Measurements from ENCODE around the gene PSMD7. TPM values are rescaled to one million over a fixed set of nuclear protein-coding genes. Genes with fewer than 3 reads are reported as not detected.

PSMD7 gene
- polyA plus RNA-seq, 1 donor from 2014 or later = 112 TPM

DNA sequence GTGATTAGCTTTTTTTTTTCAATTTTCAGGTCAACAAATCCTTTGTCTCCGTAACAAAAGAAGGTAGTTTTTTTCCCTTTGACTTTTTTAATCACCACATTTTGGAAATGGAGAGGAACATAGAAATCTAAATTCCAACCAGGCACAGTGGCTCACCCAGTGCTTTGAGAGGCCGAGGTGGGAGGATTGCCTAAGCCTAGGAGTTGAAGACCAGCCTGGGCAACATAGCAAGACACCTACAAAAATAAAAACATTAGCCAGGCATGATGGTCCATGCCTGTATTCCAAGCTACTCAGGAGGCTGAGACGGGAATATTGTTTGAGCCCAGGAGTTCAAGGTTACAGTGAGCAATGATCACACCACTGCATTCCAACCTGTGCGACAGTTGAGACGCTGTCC lies 5.7 kb downstream of the PSMD7 start:
- H3F3A ChIP-seq (ENCODE audit: insufficient read depth, low read length, poor library complexity, severe bottlenecking) = no peaks in the 10 kb centered on the region
- no peak overlapping the region for H3K9ac ChIP-seq (ENCODE audit: low read length)
- TF ChIP-seq TAF1 (IDR thresholded peaks at IDR 0.05; ENCODE audit: low read depth) (no peak), MXI1 (conservative IDR thresholded peaks at IDR 0.05; ENCODE audit: poor library complexity, severe bottlenecking) (no peak), SMC3 (conservative IDR thresholded peaks at IDR 0.05; ENCODE audit: poor library complexity) (no peak), POLR2AphosphoS5 (IDR thresholded peaks at IDR 0.05) (no peak), EZH2 (IDR thresholded peaks at IDR 0.05; ENCODE audit: borderline replicate concordance, insufficient read depth, low read length, poor library complexity, severe bottlenecking) (no peak), EP300 (conservative IDR thresholded peaks at IDR 0.05; ENCODE audit: poor library complexity, severe bottlenecking) (no peak), RAD21 (conservative IDR thresholded peaks at IDR 0.05) (no peak)
- TF ChIP-seq, protein P1, sequence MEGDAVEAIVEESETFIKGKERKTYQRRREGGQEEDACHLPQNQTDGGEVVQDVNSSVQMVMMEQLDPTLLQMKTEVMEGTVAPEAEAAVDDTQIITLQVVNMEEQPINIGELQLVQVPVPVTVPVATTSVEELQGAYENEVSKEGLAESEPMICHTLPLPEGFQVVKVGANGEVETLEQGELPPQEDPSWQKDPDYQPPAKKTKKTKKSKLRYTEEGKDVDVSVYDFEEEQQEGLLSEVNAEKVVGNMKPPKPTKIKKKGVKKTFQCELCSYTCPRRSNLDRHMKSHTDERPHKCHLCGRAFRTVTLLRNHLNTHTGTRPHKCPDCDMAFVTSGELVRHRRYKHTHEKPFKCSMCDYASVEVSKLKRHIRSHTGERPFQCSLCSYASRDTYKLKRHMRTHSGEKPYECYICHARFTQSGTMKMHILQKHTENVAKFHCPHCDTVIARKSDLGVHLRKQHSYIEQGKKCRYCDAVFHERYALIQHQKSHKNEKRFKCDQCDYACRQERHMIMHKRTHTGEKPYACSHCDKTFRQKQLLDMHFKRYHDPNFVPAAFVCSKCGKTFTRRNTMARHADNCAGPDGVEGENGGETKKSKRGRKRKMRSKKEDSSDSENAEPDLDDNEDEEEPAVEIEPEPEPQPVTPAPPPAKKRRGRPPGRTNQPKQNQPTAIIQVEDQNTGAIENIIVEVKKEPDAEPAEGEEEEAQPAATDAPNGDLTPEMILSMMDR (IDR thresholded peaks at IDR 0.05; ENCODE audit: poor library complexity, severe bottlenecking) = no peak
- TF ChIP-seq, protein P2, sequence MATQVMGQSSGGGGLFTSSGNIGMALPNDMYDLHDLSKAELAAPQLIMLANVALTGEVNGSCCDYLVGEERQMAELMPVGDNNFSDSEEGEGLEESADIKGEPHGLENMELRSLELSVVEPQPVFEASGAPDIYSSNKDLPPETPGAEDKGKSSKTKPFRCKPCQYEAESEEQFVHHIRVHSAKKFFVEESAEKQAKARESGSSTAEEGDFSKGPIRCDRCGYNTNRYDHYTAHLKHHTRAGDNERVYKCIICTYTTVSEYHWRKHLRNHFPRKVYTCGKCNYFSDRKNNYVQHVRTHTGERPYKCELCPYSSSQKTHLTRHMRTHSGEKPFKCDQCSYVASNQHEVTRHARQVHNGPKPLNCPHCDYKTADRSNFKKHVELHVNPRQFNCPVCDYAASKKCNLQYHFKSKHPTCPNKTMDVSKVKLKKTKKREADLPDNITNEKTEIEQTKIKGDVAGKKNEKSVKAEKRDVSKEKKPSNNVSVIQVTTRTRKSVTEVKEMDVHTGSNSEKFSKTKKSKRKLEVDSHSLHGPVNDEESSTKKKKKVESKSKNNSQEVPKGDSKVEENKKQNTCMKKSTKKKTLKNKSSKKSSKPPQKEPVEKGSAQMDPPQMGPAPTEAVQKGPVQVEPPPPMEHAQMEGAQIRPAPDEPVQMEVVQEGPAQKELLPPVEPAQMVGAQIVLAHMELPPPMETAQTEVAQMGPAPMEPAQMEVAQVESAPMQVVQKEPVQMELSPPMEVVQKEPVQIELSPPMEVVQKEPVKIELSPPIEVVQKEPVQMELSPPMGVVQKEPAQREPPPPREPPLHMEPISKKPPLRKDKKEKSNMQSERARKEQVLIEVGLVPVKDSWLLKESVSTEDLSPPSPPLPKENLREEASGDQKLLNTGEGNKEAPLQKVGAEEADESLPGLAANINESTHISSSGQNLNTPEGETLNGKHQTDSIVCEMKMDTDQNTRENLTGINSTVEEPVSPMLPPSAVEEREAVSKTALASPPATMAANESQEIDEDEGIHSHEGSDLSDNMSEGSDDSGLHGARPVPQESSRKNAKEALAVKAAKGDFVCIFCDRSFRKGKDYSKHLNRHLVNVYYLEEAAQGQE (IDR thresholded peaks at IDR 0.05; ENCODE audit: borderline replicate concordance) = no peak
- no peaks in the 10 kb centered on the region for H3K27me3 ChIP-seq (ENCODE audit: insufficient read depth, low read depth, low read length)
- H3K4me2 ChIP-seq (ENCODE audit: low read length) = no peak overlapping the region
- no peak overlapping the region for H2AFZ ChIP-seq (ENCODE audit: low read depth, low read length)
- no peaks in the 10 kb centered on the region for H4K20me1 ChIP-seq (ENCODE audit: insufficient read depth)
- no peaks in the 10 kb centered on the region for H3K9me3 ChIP-seq (ENCODE audit: low read length)
- H3K9me2 ChIP-seq (ENCODE audit: insufficient read depth, low read length) = no peaks in the 10 kb centered on the region
- H3K4me3 ChIP-seq (ENCODE audit: low read length) = no peak overlapping the region
- peaks cover 23% of the 10 kb centered on the region for H3K79me2 ChIP-seq (replicated peaks; ENCODE audit: insufficient read depth, low read length)
- H3K36me3 ChIP-seq (ENCODE audit: insufficient read depth, low read length) = peaks cover 7% of the 10 kb centered on the region
- no peak overlapping the region for H3K27ac ChIP-seq (ENCODE audit: low read length)

DNA sequence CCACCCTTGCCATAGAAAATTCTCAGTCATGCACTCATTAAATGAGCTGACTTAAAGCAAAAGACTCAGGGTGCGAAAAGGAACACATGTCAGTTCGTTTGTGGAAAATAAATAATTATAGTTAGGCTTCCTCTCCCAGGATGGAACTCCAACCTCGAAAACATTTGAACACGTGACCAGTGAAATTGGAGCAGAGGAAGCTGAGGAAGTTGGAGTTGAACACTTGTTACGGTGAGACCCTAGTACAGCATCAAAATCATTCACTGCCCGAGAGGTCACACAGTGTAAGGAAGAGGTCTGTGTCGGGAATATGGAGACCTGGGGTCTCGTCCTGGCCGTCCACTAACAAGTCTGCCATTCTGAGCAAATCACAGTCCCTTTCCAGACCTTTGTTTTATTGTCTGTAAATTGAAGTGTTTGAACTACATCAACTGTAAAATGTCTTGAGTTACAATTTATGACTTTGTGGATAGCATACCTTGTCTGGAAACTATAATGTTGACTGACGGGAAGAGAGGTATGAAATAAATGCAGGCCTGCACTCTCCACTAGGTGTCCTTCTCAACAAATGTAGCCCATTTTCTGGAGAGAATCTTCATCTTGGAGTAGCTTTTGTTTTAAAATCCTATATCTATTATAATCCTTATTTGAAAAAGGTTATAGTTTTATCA lies 7.7 kb downstream of the PSMD7 start:
- peaks cover 7% of the 10 kb centered on the region for H3K36me3 ChIP-seq (ENCODE audit: insufficient read depth, low read length)

More for the DNA sequence above, 7.7 kb downstream of the PSMD7 start:
- no peaks in the 10 kb centered on the region for H4K20me1 ChIP-seq (ENCODE audit: insufficient read depth)
- H3K4me2 ChIP-seq (ENCODE audit: low read length) = no peak overlapping the region
- no peaks in the 10 kb centered on the region for H3F3A ChIP-seq (ENCODE audit: insufficient read depth, low read length, poor library complexity, severe bottlenecking)
- no peak overlapping the region for H3K4me3 ChIP-seq (ENCODE audit: low read length)
- H3K9me2 ChIP-seq (ENCODE audit: insufficient read depth, low read length) = no peaks in the 10 kb centered on the region
- TF ChIP-seq, protein P1 (IDR thresholded peaks at IDR 0.05; ENCODE audit: poor library complexity, severe bottlenecking) = peak; percentile 39
- no peak for TF ChIP-seq MXI1 (conservative IDR thresholded peaks at IDR 0.05; ENCODE audit: poor library complexity, severe bottlenecking)
- H3K9ac ChIP-seq (ENCODE audit: low read length) = no peak overlapping the region
- no peaks in the 10 kb centered on the region for H3K9me3 ChIP-seq (ENCODE audit: low read length)
- no peaks in the 10 kb centered on the region for H3K27me3 ChIP-seq (ENCODE audit: insufficient read depth, low read depth, low read length)
- peaks cover 4% of the 10 kb centered on the region for H3K79me2 ChIP-seq (replicated peaks; ENCODE audit: insufficient read depth, low read length)
- no peak overlapping the region for H3K27ac ChIP-seq (ENCODE audit: low read length)
- no peak overlapping the region for H2AFZ ChIP-seq (ENCODE audit: low read depth, low read length)

Measured in neural cell (in vitro differentiated cells).